Smooth muscle cell (in vitro differentiated cells): ENCODE results near the gene KIRREL3. TPM values are rescaled to one million over a fixed set of nuclear protein-coding genes. Genes with fewer than 3 reads are reported as not detected.

Experiments used
- DNase-seq: peaks from one replicate; lab custom pipeline; 2025; ENCODE audit not compliant: unreplicated experiment; lab: John Stamatoyannopoulos, UW
- H2AFZ ChIP-seq: fragments of 200-600 bp; sonication (generic); 2 replicates; pipeline ENCODE4 v1.6.0; 2016; ENCODE audit warnings: antibody characterized with exemption, low read depth, mild to moderate bottlenecking
- H3F3A ChIP-seq: fragments of 200-600 bp; sonication (generic); 2 replicates; pipeline ENCODE4 v1.6.0; 2017; ENCODE audit warnings: antibody characterized with exemption, low read depth
- H3K27ac ChIP-seq: fragments of 200-600 bp; sonication (generic); 2 replicates; pipeline ENCODE4 v1.5.1; 2016; ENCODE audit warnings: low read depth, mild to moderate bottlenecking
- H3K27me3 ChIP-seq: fragments of 200-600 bp; sonication (generic); 2 replicates; pipeline ENCODE4 v1.6.1; 2016; ENCODE audit warnings: low read depth, mild to moderate bottlenecking
- H3K36me3 ChIP-seq: fragments of 200-600 bp; sonication (generic); 2 replicates; pipeline ENCODE4 v1.5.1; 2016; ENCODE audit warnings: low read depth
- H3K4me1 ChIP-seq: fragments of 200-600 bp; sonication (generic); 2 replicates; pipeline ENCODE4 v1.5.1; 2016; ENCODE audit warnings: low read depth
- H3K4me2 ChIP-seq: fragments of 200-600 bp; sonication (generic); 2 replicates; pipeline ENCODE4 v1.6.0; 2016; ENCODE audit warnings: mild to moderate bottlenecking
- H3K4me3 ChIP-seq: fragments of 200-600 bp; sonication (generic); 2 replicates; pipeline ENCODE4 v1.5.1; 2016; ENCODE audit warnings: mild to moderate bottlenecking
- H3K79me2 ChIP-seq: fragments of 200-600 bp; sonication (generic); 2 replicates; pipeline ENCODE4 v1.6.0; 2016; ENCODE audit warnings: low read depth, mild to moderate bottlenecking
- H3K9ac ChIP-seq: fragments of 200-600 bp; sonication (generic); 2 replicates; pipeline ENCODE4 v1.6.0; 2016; ENCODE audit warnings: low read depth
- H3K9me3 ChIP-seq: fragments of 200-600 bp; sonication (generic); replicated peaks from 2 replicates; pipeline ENCODE4 v1.5.1; 2016; ENCODE audit warnings: low read depth
- H4K20me1 ChIP-seq: fragments of 200-600 bp; sonication (generic); 2 replicates; pipeline ENCODE4 v1.6.0; 2016; ENCODE audit warnings: low read depth
- WGBS: methylation state at CpG from one replicate; pipeline ENCODE4 v1.1.7; 2016; ENCODE audit warnings: low lambda C conversion rate; 5-methylcytosine and 5-hydroxymethylcytosine counted together
- polyA plus RNA-seq: library from polyadenylated mRNA; unstranded; fragments of >200 nt; fragmentation: Nextera tagmentation; extraction: Ambion mirVana; gene quantifications from 2 replicates; pipeline ENCODE4 v1.2.1, GENCODE V29; 2016
- total RNA-seq: library from RNA; depleted of rRNA; stranded (reverse); fragments of >200 nt; gene quantifications from 2 replicates; pipeline ENCODE4 v1.2.3, GENCODE V29; 2014
- TF ChIP-seq, protein P1 (sequence below): fragments of 200-600 bp; sonication (generic); IDR thresholded peaks from 2 replicates; pipeline ENCODE4 v1.5.1; 2017; ENCODE audit warnings: borderline replicate concordance, mild to moderate bottlenecking, antibody characterized with exemption; ENCODE audit not compliant: insufficient read depth, poor library complexity, severe bottlenecking

Gene KIRREL3
- total and polyA plus RNA-seq, 2 experiments from 2014 or later: 1.2 TPM; not detected in 1

DNA sequence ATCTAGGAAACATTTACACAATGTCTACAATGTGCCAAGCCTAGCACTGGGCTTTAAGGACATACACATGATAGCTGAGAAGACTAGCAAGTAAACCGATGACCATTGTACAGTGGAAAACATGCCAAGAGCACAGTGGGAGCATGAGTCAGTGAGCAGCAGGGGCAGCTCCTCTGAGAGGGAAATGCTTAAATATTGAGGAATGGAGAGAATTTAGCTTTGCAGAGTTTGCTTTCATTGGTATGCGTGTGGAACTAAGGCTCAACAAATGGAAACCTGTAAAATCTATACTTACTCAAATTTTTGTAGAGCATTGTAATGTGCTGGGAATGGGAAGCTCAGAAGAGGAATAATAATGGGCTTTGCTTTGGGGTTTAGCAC lies 362.8 kb downstream of the KIRREL3 start:
- Histone ChIP-seq H3K9ac (no peak overlapping the region), H3K27ac (peak overlapping the region; percentile 48), H3K9me3 (no peaks in the 10 kb centered on the region), H3K4me3 (no peak overlapping the region), H3K4me2 (peak overlapping the region; percentile 37), H2AFZ (no peak overlapping the region), H3K27me3 (peaks cover 7% of the 10 kb centered on the region), H3F3A (peaks cover 5% of the 10 kb centered on the region), H4K20me1 (no peaks in the 10 kb centered on the region), H3K4me1 (peaks cover 12% of the 10 kb centered on the region), H3K36me3 (no peaks in the 10 kb centered on the region), H3K79me2 (no peaks in the 10 kb centered on the region)
- WGBS: 50% methylated on average over 2 of the region's 2 CpGs
- no peak for DNase-seq
- TF ChIP-seq, protein P1, sequence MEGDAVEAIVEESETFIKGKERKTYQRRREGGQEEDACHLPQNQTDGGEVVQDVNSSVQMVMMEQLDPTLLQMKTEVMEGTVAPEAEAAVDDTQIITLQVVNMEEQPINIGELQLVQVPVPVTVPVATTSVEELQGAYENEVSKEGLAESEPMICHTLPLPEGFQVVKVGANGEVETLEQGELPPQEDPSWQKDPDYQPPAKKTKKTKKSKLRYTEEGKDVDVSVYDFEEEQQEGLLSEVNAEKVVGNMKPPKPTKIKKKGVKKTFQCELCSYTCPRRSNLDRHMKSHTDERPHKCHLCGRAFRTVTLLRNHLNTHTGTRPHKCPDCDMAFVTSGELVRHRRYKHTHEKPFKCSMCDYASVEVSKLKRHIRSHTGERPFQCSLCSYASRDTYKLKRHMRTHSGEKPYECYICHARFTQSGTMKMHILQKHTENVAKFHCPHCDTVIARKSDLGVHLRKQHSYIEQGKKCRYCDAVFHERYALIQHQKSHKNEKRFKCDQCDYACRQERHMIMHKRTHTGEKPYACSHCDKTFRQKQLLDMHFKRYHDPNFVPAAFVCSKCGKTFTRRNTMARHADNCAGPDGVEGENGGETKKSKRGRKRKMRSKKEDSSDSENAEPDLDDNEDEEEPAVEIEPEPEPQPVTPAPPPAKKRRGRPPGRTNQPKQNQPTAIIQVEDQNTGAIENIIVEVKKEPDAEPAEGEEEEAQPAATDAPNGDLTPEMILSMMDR: no peak

DNA sequence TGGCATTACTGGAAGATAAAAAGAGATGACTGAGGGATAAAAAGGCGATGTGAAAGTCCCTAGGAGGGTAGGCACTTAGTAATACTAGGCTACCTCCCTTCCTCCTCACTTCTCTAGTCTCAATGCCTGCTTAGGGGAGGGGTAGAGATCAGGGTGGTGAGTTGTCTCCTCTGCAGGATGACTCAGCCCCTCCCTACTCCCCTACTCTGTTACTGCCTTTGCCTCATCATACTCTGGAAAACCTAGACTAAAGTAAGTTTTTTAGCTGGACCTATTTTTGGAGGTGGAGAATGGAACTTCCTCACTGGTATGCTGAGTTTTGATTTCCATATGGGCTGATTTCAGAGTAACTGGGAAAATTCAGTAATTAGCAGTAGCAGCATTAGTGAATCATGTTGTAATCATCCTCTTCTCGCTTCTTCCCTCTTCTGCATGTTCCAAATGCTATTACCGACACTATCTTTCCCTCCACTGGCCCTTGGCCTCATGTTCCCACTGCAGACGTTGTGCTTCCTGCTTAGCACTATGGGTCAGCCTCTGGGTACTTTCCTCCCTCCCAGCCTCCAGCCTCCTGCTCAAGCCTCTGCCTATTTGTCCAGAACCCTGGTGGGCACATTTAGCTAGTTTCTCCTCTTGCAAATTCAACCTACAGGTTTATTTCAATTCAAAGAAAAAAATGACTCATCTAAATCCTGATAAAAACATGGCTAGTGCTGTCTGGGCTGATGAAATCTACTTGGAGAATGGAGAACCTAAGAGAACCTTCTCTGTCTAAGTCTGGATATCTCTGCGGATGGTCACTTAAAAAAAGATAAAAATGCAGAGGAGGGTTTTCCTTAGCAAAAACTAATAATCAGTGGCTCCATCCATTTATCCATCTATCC lies 363.4 kb downstream of the KIRREL3 start:
- no peak overlapping the region for H3K4me3 ChIP-seq
- WGBS: 46% methylated on average over 5 of the region's 5 CpGs
- H4K20me1 ChIP-seq: no peaks in the 10 kb centered on the region
- H2AFZ ChIP-seq: no peak overlapping the region
- H3K9me3 ChIP-seq: no peaks in the 10 kb centered on the region
- H3K79me2 ChIP-seq: no peaks in the 10 kb centered on the region
- TF ChIP-seq, protein P1: no peak
- peaks cover 5% of the 10 kb centered on the region for H3F3A ChIP-seq
- peaks cover 7% of the 10 kb centered on the region for H3K27me3 ChIP-seq
- H3K4me1 ChIP-seq: peaks cover 12% of the 10 kb centered on the region
- H3K4me2 ChIP-seq: peak overlapping the region; percentile 37
- peak overlapping the region; percentile 48 for H3K27ac ChIP-seq
- H3K9ac ChIP-seq: no peak overlapping the region
- no peak for DNase-seq
- H3K36me3 ChIP-seq: no peaks in the 10 kb centered on the region

DNA sequence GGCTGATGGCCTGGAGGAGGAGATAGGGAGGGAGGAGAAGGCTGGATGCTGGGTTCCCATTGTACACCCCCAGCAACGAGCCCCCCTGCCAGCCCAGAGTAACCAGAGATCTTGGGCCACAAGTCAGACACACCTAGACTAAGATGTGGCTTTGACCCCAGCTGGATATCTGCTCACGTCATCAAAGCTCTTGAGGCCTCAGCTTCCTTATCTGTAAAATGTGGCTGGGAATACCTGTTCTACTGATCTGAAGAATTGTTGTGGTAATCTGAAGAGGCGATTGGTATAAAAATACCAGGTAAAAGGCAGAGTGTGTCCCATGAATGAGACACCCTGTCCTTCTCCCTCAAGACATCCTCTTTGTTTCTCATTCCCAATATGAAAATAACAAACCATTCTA lies 365.1 kb downstream of the KIRREL3 start:
- DNase-seq: no peak
- WGBS: 92% methylated on average over 3 of the region's 3 CpGs
- H3K27me3 ChIP-seq: peaks cover 7% of the 10 kb centered on the region
- H3K4me1 ChIP-seq: peaks cover 12% of the 10 kb centered on the region
- H4K20me1 ChIP-seq: no peaks in the 10 kb centered on the region
- H3K27ac ChIP-seq: no peak overlapping the region
- no peaks in the 10 kb centered on the region for H3K36me3 ChIP-seq
- TF ChIP-seq, protein P1: no peak
- no peak overlapping the region for H3K4me2 ChIP-seq
- H3F3A ChIP-seq: peaks cover 5% of the 10 kb centered on the region
- H3K4me3 ChIP-seq: no peak overlapping the region
- no peaks in the 10 kb centered on the region for H3K79me2 ChIP-seq
- H3K9me3 ChIP-seq: no peaks in the 10 kb centered on the region
- H2AFZ ChIP-seq: no peak overlapping the region
- H3K9ac ChIP-seq: no peak overlapping the region
